T-cell (primary cell): ENCODE data around the gene FBXO31. TPM values are rescaled to one million over a fixed set of nuclear protein-coding genes. Genes with fewer than 3 reads are reported as not detected.

Experiments
- ATAC-seq, 4 experiments: fragments of 200-7000 bp in 3 of 4; fragments of 150-1000 bp in 1 of 4; cut with Tn5 transposase; replicated peaks in 1 of 4; 1 replicate in 3 of 4; 2 replicates in 1 of 4; pipeline ENCODE4 v1.10.0; 2021; ENCODE audit warnings: moderate library complexity in 3 of 4, mild to moderate bottlenecking in 2 of 4, moderate number of reproducible peaks in 1 of 4
- CTCF ChIA-PET, 2 donors: fragments of 300-600 bp; sonication (Branson Sonifier 250); formaldehyde crosslinking; loops; one replicate each; lab custom pipeline; 2022; ENCODE audit warnings: antibody characterized with exemption in 2 of 2; lab: Charles Lee
- POLR2A ChIA-PET, 2 donors: fragments of 300-600 bp; sonication (Branson Sonifier 250); formaldehyde crosslinking; loops; one replicate each; lab custom pipeline; 2022; ENCODE audit warnings: antibody characterized with exemption in 2 of 2; lab: Charles Lee
- DNase-seq, 35 experiments: peaks; one replicate each; pipeline versions ENCODE4 v3.0.0 to v3.0.0-alpha.2; 2013 to 2023
- H3K27ac ChIP-seq: one replicate; pipeline ENCODE4 v1.5.1; 2013; ENCODE audit warnings: low read length
- H3K27me3 ChIP-seq, 2 experiments: replicated peaks in 1 of 2; 1 replicate in 1 of 2; 2 replicates in 1 of 2; pipeline versions ENCODE4 v1.6.1 to v1.7.0; 2013; ENCODE audit warnings: low read length in 1 of 2, mixed read lengths in 1 of 2; ENCODE audit not compliant: control insufficient read depth in 2 of 2, insufficient read depth in 2 of 2; ENCODE audit errors: extremely low read depth in 1 of 2
- H3K36me3 ChIP-seq, 2 donors: 1 replicate in 1 of 2; 2 replicates in 1 of 2; pipeline versions ENCODE4 v1.6.1 to v1.7.0; 2013; ENCODE audit warnings: low read length in 1 of 2; ENCODE audit not compliant: control insufficient read depth in 2 of 2, insufficient read depth in 1 of 2; ENCODE audit errors: extremely low read depth in 1 of 2
- H3K4me1 ChIP-seq, 2 experiments: 1 replicate in 1 of 2; 2 replicates in 1 of 2; pipeline versions ENCODE4 v1.6.1 to v1.7.0; 2013; ENCODE audit warnings: low read length in 2 of 2, mixed read lengths in 1 of 2; ENCODE audit not compliant: insufficient read depth in 2 of 2, control insufficient read depth in 1 of 2; ENCODE audit errors: extremely low read depth in 1 of 2
- H3K4me3 ChIP-seq, 2 donors: 1 replicate in 1 of 2; 2 replicates in 1 of 2; pipeline versions ENCODE4 v1.5.1 to v1.7.0; 2013; ENCODE audit warnings: mild to moderate bottlenecking in 2 of 2, low read length in 1 of 2, moderate library complexity in 1 of 2; ENCODE audit not compliant: control insufficient read depth in 1 of 2; ENCODE audit errors: extremely low read depth in 1 of 2
- H3K9me3 ChIP-seq: 2 replicates; pipeline ENCODE4 v1.7.0; 2013
- H3K27ac Mint-ChIP-seq, 2 donors: one replicate each; pipeline ENCODE4 v1.8.0; 2020 to 2021; ENCODE audit warnings: mild to moderate bottlenecking in 2 of 2, mixed read lengths in 2 of 2
- H3K27me3 Mint-ChIP-seq, 2 donors: one replicate each; pipeline ENCODE4 v1.8.0; 2021 to 2022; ENCODE audit warnings: mixed read lengths in 2 of 2
- H3K36me3 Mint-ChIP-seq: one replicate; pipeline ENCODE4 v1.8.0; 2021; ENCODE audit warnings: mixed read lengths
- H3K4me1 Mint-ChIP-seq, 3 donors: one replicate each; pipeline ENCODE4 v1.8.0; 2020 to 2022; ENCODE audit warnings: mixed read lengths in 3 of 3, mild to moderate bottlenecking in 1 of 3
- H3K4me3 Mint-ChIP-seq, 3 donors: one replicate each; pipeline ENCODE4 v1.8.0; 2020 to 2022; ENCODE audit warnings: mild to moderate bottlenecking in 3 of 3, mixed read lengths in 3 of 3, moderate library complexity in 3 of 3
- H3K9me3 Mint-ChIP-seq, 3 donors: one replicate each; pipeline ENCODE4 v1.8.0; 2020 to 2022; ENCODE audit warnings: mixed read lengths in 3 of 3
- WGBS: methylation state at CpG from one replicate; pipeline ENCODE4 v1.1.5; 2013; ENCODE audit warnings: missing lambda C conversion rate; ENCODE audit not compliant: insufficient coverage; 5-methylcytosine and 5-hydroxymethylcytosine counted together
- total RNA-seq, 35 experiments: library from RNA in 6 of 35; stranded (reverse) in 6 of 35; fragments of 120-200 nt in 1 of 35; gene quantifications; one replicate each; pipeline versions ENCODE4 v1.2.1 to v1.2.4 and lab custom pipeline; 2013 to 2026

FBXO31 gene
- total RNA-seq, 5 donors from 2014 or later (not counting 1 experiment from before 2014, with no cell fraction given): 34.7 to 67.2 (median 55.6) TPM

DNA sequence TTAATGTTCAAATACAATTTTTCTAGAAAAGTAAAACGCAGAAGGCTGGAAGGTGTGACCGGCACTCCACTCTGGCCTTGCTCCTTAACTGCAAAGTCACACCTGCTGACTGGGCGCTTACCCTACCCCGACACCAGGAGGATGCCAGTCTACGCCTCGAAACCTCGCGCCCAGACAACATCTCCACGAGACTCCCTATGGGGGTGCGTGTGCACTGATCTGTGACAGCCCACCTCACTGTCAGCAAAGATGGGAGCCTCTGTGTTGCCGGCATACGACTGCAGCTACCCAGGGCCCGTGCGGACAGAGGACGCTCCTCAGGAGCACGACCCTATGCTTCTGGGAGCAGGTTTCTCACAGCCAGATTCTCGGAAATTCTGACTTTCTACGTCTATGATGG is 34.6 kb upstream of the FBXO31 start:
- no peak overlapping the region for H3K27ac Mint-ChIP-seq
- no peaks in the 10 kb centered on the region for H3K4me1 ChIP-seq

DNA sequence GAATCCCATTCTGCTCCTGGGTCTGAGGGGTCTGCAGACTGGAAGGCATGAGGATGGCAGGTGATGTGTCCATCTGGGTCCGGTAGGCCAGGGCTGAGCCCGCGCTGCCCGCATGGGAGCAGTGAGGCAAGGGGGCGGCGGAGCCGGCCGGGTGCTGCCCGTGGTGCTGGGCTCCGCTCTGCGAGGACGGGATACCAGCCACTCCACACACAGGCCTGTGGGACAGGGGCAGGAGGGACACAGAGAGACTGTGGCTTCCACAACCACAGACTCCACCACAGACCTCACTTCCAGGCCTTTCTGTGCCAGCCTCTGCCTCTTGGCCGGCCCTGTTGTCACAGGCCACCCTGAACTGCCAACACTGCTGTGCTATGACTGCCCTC is 33.9 kb upstream of the FBXO31 start:
- Mint-ChIP-seq H3K27ac (no peak overlapping the region), H3K36me3 (peaks cover 41% of the 10 kb centered on the region), H3K4me1 (no peaks in the 10 kb centered on the region), H3K27me3 (no peaks in the 10 kb centered on the region), H3K9me3 (no peaks in the 10 kb centered on the region), H3K4me3 (no peak overlapping the region)
- Histone ChIP-seq H3K4me1 (no peaks in the 10 kb centered on the region), H3K36me3 (peaks cover 8 to 49% of the 10 kb centered on the region in 2 donors), H3K27ac (no peak overlapping the region), H3K4me3 (no peak overlapping the region), H3K9me3 (no peaks in the 10 kb centered on the region), H3K27me3 (no peaks in the 10 kb centered on the region)
- WGBS: 97% methylated on average over 12 of the region's 13 CpGs
- ChIA-PET POLR2A (no interaction called here), CTCF (interaction anchor here (1.3 to 1.4 kb wide), 2 partner anchors 218 kb away, joined by 11 to 19 read pairs; no protein-coding TSS in a partner anchor)
- no peak for ATAC-seq
- no peak for DNase-seq

More for the DNA sequence above, 34.6 kb upstream of the FBXO31 start:
- no peak for DNase-seq
- Histone ChIP-seq H3K27ac (no peak overlapping the region), H3K9me3 (no peaks in the 10 kb centered on the region), H3K27me3 (no peaks in the 10 kb centered on the region), H3K36me3 (peaks cover 8 to 49% of the 10 kb centered on the region in 2 donors), H3K4me3 (no peak overlapping the region)
- ChIA-PET POLR2A (no interaction called here), CTCF (no interaction called here)
- Mint-ChIP-seq H3K27me3 (no peaks in the 10 kb centered on the region), H3K9me3 (no peaks in the 10 kb centered on the region), H3K4me1 (no peaks in the 10 kb centered on the region), H3K4me3 (no peak overlapping the region), H3K36me3 (peaks cover 44% of the 10 kb centered on the region)
- 95% methylated on average over 16 of the region's 18 CpGs for whole genome bisulfite sequencing
- ATAC-seq: no peak

DNA sequence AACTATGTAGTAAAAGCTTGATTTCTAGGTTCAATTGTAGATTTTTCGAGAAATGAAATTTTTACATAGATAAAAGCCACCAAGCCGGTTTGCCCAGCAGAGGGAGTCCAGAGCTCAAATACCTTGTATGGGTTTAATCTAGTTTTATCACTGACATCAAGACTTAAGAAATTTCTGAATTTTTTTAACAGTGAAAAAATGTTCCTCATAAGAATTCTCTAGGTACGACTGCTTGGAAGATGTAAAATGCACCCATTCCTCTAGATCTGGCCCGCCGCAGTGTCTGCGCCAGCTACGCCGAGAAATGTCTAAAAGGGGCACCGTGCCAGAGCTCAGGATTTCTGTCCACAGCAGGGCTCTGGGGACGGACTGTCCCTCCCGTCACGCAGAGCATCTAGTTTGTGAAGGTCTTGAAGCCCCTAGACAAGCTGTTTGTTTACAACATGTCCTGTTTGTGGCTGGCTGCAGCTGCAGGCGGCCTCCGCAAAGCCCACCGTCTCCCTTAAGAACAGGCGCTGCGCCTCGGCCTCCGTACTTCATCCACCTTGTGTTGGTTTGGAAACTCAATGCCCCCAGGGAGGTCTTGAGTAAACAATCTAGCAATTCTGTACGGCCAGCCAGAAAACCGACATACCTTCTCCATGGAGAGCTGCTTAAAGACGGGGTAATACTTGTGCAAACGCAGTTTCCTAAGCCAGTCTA is 33.4 kb upstream of the FBXO31 start:
- WGBS: 98% methylated on average over 21 of the region's 23 CpGs
- no peak overlapping the region for H3K4me3 ChIP-seq
- POLR2A ChIA-PET: interaction anchor here in 1 of 2 donors (0.6 kb wide), 1 partner anchor 35 kb away, joined by 3 read pairs; no protein-coding TSS in a partner anchor
- Mint-ChIP-seq H3K36me3 (peaks cover 41% of the 10 kb centered on the region), H3K9me3 (no peaks in the 10 kb centered on the region), H3K4me1 (no peaks in the 10 kb centered on the region), H3K27me3 (no peaks in the 10 kb centered on the region), H3K4me3 (no peak overlapping the region), H3K27ac (no peak overlapping the region)
- H3K27ac ChIP-seq: no peak overlapping the region
- peak in 24 of 35 experiments; percentile 6 to 54 (median 28) for DNase-seq
- H3K27me3 ChIP-seq: no peaks in the 10 kb centered on the region
- H3K36me3 ChIP-seq: peaks cover 8 to 50% of the 10 kb centered on the region in 2 donors
- no peaks in the 10 kb centered on the region for H3K4me1 ChIP-seq
- CTCF ChIA-PET: interaction anchor here (1.0 to 1.4 kb wide), 5 partner anchors 10 to 219 kb away, joined by 4 to 19 read pairs (median 5); no protein-coding TSS in a partner anchor
- ATAC-seq: no peak
- H3K9me3 ChIP-seq: no peaks in the 10 kb centered on the region

- H3K4me1 Mint-ChIP-seq: no peaks in the 10 kb centered on the region
- no peak overlapping the region for H3K4me3 Mint-ChIP-seq
- Histone ChIP-seq H3K4me1 (no peaks in the 10 kb centered on the region), H3K27me3 (no peaks in the 10 kb centered on the region), H3K4me3 (no peak overlapping the region), H3K36me3 (peaks cover 17 to 41% of the 10 kb centered on the region in 2 donors), H3K9me3 (no peaks in the 10 kb centered on the region), H3K27ac (no peak overlapping the region)
- ChIA-PET CTCF (no interaction called here), POLR2A (no interaction called here)
- H3K27me3 Mint-ChIP-seq: no peaks in the 10 kb centered on the region
- H3K36me3 Mint-ChIP-seq: peaks cover 41% of the 10 kb centered on the region
- no peak for ATAC-seq
- H3K27ac Mint-ChIP-seq: no peak overlapping the region
- 93% methylated on average over 5 of the region's 9 CpGs for WGBS
- DNase-seq: no peak
- no peaks in the 10 kb centered on the region for H3K9me3 Mint-ChIP-seq
Measured at GRCh38 chr16:87415441-87415840, 31.9 kb upstream of the FBXO31 start.

GRCh38 chr16:87414251-87414680 is 30.7 kb upstream of the FBXO31 start:
- Histone ChIP-seq H3K36me3 (peaks cover 12 to 41% of the 10 kb centered on the region in 2 donors), H3K27me3 (no peaks in the 10 kb centered on the region), H3K27ac (no peak overlapping the region), H3K4me1 (no peaks in the 10 kb centered on the region), H3K4me3 (no peak overlapping the region), H3K9me3 (no peaks in the 10 kb centered on the region)
- no peak overlapping the region for H3K4me3 Mint-ChIP-seq
- no peaks in the 10 kb centered on the region for H3K27me3 Mint-ChIP-seq
- no peak overlapping the region for H3K27ac Mint-ChIP-seq
- H3K4me1 Mint-ChIP-seq: no peaks in the 10 kb centered on the region
- POLR2A ChIA-PET: no interaction called here
- DNase-seq (no peak), ATAC-seq (no peak)
- H3K9me3 Mint-ChIP-seq: no peaks in the 10 kb centered on the region
- H3K36me3 Mint-ChIP-seq: peaks cover 44% of the 10 kb centered on the region
- WGBS: 74% methylated on average over 21 of the region's 24 CpGs
- CTCF ChIA-PET: no interaction called here

DNA sequence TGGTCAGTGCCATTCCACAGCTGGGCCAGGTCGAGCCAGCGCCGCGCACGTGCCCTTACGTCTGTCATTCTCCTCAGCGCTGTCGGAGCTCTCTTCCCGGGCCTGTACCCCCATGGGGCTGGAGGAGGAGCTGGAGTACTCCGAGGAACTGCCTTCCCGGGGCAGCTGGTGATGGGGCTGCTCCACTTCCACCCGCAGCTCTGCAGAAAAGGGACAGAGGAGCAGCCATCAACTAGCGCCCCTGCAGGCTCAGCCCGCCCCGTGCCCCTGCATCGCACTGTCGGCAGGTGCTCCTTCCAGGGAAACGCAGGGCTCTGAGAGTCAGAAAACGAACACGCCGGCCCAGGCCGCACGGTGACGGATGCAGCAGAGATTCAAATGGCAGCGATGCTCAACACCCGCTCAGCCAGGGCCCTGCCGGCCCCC is 29.4 kb upstream of the FBXO31 start:
- H3K27me3 ChIP-seq: no peaks in the 10 kb centered on the region
- ChIA-PET CTCF (interaction anchor here in 1 of 2 donors (0.7 kb wide), 1 partner anchor 220 kb away, joined by 3 read pairs; no protein-coding TSS in a partner anchor), POLR2A (no interaction called here)
- H3K9me3 Mint-ChIP-seq: no peaks in the 10 kb centered on the region
- peaks cover 0 to 2% (median 0%) of the 10 kb centered on the region in 3 donors for H3K4me1 Mint-ChIP-seq
- no peak overlapping the region for H3K4me3 ChIP-seq
- H3K4me3 Mint-ChIP-seq: no peak overlapping the region
- DNase-seq: no peak
- H3K36me3 ChIP-seq: peaks cover 12 to 41% of the 10 kb centered on the region in 2 donors
- 94% methylated on average over 26 of the region's 27 CpGs for WGBS
- no peak overlapping the region for H3K27ac ChIP-seq
- no peak for ATAC-seq
- no peaks in the 10 kb centered on the region for H3K4me1 ChIP-seq
- H3K36me3 Mint-ChIP-seq: peaks cover 46% of the 10 kb centered on the region
- no peaks in the 10 kb centered on the region for H3K27me3 Mint-ChIP-seq
- no peak overlapping the region for H3K27ac Mint-ChIP-seq
- H3K9me3 ChIP-seq: no peaks in the 10 kb centered on the region
